Measurements from ENCODE around the gene ATXN1.
"Not testable (repeated sequence)": the region's sequence is repeated elsewhere in the genome, so short reads cannot be mapped to it uniquely, and the experiment has no call there.

The ATXN1 gene

GRCh38 chr6:16635810-16636602, 125.3 kb downstream of the ATXN1 start:
- DNase-seq, result no peak

GRCh38 chr6:16635291-16635809, 125.9 kb downstream of the ATXN1 start:
- no peak for DNase-seq

DNA sequence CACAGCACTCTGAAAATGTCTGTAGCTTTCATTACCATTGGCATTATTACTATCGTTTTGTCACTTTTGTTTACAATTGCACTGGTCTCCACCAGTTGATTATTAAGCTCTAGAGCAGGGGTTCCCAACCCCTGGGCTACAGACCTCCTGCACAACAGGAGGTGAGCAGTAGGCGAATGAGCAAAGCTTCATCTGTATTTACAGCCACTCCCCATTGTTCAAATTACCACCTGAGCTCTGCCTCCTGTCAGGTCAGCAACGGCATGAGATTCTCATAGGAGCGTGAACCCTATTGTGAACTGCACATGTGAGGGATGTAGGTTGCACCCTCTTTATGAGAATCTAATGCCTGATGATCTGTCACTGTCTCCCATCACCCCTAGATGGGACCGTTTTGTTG, 126.4 kb downstream of the ATXN1 start:
- DNase-seq, result no peak

GRCh38 chr6:16633961-16634360, 127.3 kb downstream of the ATXN1 start:
- DNase-seq, result no peak

DNA sequence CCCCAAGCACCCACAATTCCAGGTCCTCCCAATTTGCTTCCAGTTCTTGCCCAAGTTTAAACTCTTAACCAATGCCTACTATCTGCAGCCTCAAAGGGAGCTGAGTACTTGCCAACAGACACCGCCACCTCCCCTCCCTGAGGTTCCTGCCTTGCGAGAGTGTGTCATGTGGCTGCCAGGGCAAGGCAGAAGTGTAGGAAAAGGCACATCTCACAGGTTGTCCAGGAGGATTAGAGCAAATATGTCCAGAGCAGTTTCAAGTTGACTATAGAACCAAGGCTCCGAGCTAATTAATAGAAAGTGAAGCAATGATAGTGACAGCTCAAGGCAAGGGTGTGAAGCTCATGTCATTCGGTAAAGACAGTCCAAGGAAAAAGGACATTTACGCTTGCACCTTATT, 127.8 kb downstream of the ATXN1 start:
- no peak for DNase-seq

DNA sequence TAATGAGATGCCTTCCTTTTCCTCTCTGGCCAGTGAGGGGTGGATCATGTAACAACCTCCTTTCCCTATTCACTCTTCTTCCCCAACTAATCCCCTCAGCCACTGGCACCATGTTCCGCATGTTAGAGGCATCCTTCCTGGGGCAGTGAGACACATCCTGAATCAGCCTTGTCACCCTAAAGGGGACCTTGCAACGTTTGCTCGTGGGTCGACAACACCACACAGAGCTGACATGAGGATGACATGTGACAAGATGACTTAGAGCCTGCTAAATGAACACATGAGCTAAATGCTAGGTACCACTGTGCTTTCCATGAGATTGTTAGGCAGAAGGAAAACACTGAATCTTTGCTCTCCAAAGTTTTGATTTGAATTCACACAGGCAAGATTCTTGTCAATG, 129.2 kb downstream of the ATXN1 start:
- DNase-seq, result no peak

GRCh38 chr6:16630026-16630643, 131.1 kb downstream of the ATXN1 start:
- no peak for DNase-seq

DNA sequence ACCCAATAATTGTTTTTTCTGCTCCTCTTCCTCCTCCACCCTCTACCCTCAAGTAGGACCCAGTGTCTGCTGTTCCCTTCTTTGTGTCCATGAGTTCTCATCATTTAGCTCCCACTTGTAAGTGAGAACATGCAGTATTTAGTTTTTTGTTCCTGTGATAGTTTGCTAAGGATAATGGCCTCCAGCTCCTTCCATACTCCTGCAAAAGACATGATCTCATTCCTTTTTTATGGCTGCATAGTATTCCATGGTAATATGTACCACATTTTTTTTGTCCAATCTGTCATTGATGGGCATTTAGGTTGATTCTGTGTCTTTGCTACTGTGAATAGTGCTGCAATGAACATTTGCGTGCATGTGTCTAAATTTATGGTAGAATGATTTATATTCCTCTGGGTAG, 132.7 kb downstream of the ATXN1 start:
- not testable (repeated sequence) for DNase-seq

DNA sequence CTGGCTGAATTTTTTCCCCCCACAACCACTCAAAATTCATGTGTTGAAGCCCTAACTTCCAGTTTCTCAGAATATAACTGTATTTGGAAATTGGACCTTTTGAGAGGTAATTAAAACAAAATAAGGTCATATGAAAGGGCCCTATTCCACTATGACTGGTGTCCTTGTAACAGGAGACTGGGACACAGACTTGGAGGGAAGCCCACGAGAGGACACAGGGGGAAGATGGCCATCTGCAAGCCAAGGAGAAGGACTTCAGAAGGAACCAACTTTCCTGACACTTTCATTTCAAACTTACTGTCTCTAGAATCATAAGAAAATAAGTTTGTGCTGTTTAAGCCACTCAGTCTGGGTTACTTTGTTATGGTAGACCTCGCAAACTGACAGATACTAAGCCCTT, 134.6 kb downstream of the ATXN1 start:
- DNase-seq, result no peak

DNA sequence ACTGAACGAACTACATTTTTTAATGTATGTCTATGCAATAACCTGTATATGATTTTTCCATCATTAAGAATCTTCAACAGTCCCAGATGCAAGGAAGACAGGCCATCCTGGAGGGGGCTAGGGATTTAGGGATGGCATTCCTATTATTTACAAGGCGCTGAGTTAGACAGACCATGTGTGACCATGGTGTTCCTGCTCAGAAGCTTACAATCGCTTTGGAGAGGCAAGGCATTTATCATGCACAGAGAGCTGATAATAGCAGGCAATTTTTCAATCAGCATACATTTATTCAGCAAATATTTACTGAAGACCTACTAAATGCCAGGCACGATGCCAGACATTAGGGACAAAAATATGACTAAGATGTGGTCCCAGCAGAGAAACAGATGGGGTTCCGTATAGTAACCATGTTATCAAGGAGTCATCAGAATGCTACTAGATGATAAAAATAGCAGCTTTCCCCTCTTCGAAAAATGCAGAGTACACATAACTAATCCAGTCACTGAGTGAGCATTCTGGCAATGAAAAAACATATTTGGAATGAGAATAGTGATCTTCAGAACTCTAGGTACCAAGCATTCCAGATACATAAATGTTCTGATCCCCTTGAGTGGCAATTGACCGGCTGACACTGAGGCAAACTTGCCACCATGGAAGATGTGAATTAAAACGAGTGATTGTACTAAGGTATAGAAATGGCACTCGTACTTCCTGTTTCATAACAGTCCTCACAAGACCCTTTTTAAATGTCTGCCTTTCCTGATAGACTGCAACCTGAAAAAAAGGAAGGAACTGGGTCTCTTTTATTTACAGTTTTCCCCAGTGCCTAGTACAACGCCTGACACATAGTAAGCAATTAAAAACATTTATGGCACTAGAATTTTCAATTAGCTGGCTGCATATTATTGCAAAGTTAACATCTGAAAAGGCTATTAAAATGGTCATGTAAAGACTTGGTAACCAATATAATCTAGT, 135.7 kb downstream of the ATXN1 start:
- DNase-seq, result no peak

- DNase-seq, result no peak
These were observed 136.5 kb downstream of the ATXN1 start for GRCh38 chr6:16624636-16625290.

- no peak for DNase-seq
These were observed 137.5 kb downstream of the ATXN1 start for GRCh38 chr6:16623731-16624130.

GRCh38 chr6:16623029-16623653, 138.1 kb downstream of the ATXN1 start:
- no peak for DNase-seq

DNA sequence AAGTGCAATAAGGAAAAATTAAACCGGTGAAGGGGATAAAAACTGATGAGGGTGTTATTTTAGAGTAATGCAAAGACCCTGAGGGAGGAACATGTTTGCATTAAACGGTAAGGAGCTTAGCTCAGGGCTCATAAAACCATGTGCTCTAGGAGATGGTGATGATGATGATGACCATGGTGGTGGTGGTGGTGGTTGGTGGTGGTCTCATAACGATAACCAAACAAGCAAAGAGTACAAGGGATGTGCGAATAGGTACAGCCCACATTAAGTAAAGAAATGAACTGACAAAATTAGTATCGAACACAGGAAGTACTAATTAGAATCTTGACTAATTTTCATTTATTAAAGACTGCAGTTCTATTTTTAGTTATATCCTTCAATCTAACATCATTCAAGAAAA, 139.1 kb downstream of the ATXN1 start:
- DNase-seq, result no peak

DNA sequence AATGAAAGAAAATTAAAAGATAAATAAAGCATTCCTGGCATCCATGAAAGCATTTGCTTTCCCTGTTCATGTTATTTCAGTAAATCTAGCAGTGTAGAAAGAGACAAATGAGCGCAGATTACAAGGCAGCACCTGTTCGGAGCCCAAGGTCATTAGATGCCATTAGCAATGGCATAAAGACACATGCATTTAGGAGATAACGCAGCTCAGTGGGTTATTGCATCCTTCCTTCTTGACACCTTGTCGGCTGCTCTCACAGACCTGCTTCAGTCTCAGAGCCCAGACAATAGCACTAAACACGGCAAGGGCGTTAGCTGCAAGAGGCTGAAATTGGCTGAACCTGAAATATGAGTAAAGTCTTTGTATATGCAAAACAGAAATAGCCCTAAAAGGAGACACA, 140.3 kb downstream of the ATXN1 start:
- DNase-seq, result no peak

GRCh38 chr6:16619777-16620176, 141.5 kb downstream of the ATXN1 start:
- no peak for DNase-seq

DNA sequence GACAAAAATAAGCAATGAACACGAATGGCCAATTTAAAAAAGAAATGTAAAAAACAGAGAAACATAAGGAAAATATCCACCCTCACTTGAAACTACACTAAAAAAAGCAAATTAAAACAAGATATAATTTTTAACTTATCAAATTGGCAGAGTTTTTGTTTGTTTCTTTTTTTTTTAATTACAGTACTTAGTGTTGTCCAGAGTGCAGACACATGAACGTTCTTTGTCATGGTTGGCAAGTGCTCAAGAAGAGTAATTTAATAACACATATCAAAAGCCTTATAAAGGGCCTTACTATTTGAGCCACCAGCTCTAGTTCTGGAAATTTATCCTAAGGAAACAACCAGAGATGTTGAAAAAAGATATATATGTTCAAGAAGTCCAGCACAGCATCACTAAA, 142.3 kb downstream of the ATXN1 start:
- no peak for DNase-seq

DNA sequence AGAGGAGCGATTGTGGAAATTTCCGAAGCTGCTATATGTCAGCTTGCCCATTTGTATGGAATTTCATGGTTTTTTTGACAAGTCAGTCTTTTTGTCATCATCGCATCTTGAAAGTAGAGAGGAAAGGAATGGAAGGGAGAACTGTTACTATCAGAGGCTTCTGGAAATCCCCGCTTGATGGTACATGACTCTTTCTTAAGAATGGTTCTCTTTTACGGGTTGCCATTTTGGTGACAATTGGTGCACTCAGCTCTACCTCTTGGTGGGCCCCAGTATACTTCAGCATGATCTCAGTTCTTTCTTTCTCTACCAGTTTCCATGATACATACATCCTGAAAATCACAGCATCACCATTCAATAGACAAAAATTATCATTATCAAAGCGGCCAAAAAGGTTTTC, 146.0 kb downstream of the ATXN1 start:
- not testable (repeated sequence) for DNase-seq

DNA sequence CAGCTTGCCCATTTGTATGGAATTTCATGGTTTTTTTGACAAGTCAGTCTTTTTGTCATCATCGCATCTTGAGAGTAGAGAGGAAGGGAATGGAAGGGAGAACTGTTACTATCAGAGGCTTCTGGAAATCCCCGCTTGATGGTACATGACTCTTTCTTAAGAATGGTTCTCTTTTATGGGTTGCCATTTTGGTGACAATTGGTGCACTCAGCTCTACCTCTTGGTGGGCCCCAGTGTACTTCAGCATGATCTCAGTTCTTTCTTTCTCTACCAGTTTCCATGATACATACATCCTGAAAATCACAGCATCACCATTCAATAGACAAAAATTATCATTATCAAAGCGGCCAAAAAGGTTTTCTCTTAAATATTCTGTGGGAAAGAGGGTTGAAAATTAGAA, 147.1 kb downstream of the ATXN1 start:
- DNase-seq, result not testable (repeated sequence)

GRCh38 chr6:16613504-16613903, 147.8 kb downstream of the ATXN1 start:
- not testable (repeated sequence) for DNase-seq

DNA sequence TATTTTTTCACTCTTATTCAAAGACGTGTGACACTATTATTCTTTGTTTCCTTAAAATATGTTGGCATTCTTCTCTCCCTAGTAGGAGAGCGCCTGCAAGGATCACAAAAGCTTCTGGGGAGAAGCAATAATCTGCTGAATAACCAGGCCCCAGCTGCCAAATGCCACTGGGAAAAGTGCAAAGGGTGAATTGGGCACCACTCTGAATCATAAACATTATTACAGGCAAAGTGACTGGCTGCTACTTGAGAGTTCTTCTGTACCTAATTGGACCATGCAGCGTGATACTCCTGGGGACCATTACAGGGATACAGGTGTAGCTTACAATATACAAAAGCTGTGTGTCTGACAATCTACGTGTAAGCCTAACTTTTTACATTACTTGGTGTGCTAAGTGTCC, 152.8 kb downstream of the ATXN1 start:
- DNase-seq, result no peak

- DNase-seq, result no peak
These were observed 159.2 kb downstream of the ATXN1 start for GRCh38 chr6:16602035-16602434.
